Vagina (tissue), 2 donors: ENCODE data around the gene LACTB.

Source experiments
- CTCF ChIP-seq, 3 experiments: fragments of 450-650 bp in 2 of 3; fragments of 200-600 bp in 1 of 3; sonication (generic) in 1 of 3; IDR thresholded peaks; one replicate each; pipeline ENCODE4 v1.5.1; 2017 to 2019; ENCODE audit warnings: antibody characterized with exemption in 3 of 3, mild to moderate bottlenecking in 2 of 3, moderate library complexity in 2 of 3
- POLR2A ChIP-seq, 2 donors: fragments of 450-650 bp; IDR thresholded peaks; one replicate each; pipeline ENCODE4 v1.6.1; 2017; ENCODE audit warnings: antibody characterized with exemption in 2 of 2, mild to moderate bottlenecking in 2 of 2, moderate library complexity in 2 of 2
- POLR2AphosphoS5 ChIP-seq, 2 donors: sonication (generic); formaldehyde crosslinking; IDR thresholded peaks; one replicate each; pipeline ENCODE4 v1.9.0; 2017; ENCODE audit warnings: antibody characterized with exemption in 2 of 2, mild to moderate bottlenecking in 2 of 2, low read depth in 1 of 2; ENCODE audit not compliant: insufficient read depth in 1 of 2

- TF ChIP-seq POLR2AphosphoS5 (IDR thresholded peaks at IDR 0.05; ENCODE audit: insufficient read depth in 1 of 2, low read depth in 1 of 2) (no peak), CTCF (IDR thresholded peaks at IDR 0.05) (no peak), POLR2A (IDR thresholded peaks at IDR 0.05) (no peak)
Observed at GRCh38 chr15:63085289-63085688, 36.4 kb upstream of the LACTB start.
